A673 (cell line): ENCODE data around the gene SMURF1.

Experiments
- CTCF ChIP-seq: fragments of 300-800, 200-600 bp; sonication (generic); conservative IDR thresholded peaks from 2 replicates; pipeline ENCODE4 v1.5.1; 2017; ENCODE audit warnings: low read depth, mild to moderate bottlenecking, antibody characterized with exemption, low read length, moderate library complexity, mixed read lengths
- EZH2 ChIP-seq: fragments of 200-600 bp; sonication (generic); IDR thresholded peaks from 2 replicates; pipeline ENCODE4 v1.6.1; 2017; ENCODE audit warnings: borderline replicate concordance, low read depth, mild to moderate bottlenecking, mixed read lengths, antibody characterized with exemption, low read length; ENCODE audit not compliant: poor library complexity, severe bottlenecking

GRCh38 chr7:99094401-99094800 lies 49.5 kb downstream of the SMURF1 start:
- no peak for TF ChIP-seq CTCF
- TF ChIP-seq EZH2: no peak
